SH-SY5Y (cell line): Measurements from ENCODE around the gene MCOLN2.

Experiments used
- GATA2 ChIP-seq: IDR thresholded peaks from 2 replicates; pipeline ENCODE4 v1.6.1; 2011; ENCODE audit warnings: mild to moderate bottlenecking, low read depth, low read length
- GATA3 ChIP-seq: IDR thresholded peaks from 2 replicates; pipeline ENCODE4 v1.6.1; 2011; ENCODE audit warnings: low read depth, mild to moderate bottlenecking, low read length, moderate library complexity

MCOLN2 gene

GRCh38 chr1:84936116-84936810 lies 60.6 kb downstream of the MCOLN2 start:
- TF ChIP-seq GATA2 (no peak), GATA3 (no peak)

GRCh38 chr1:84933011-84933611 lies 63.8 kb downstream of the MCOLN2 start:
- TF ChIP-seq GATA2 (no peak), GATA3 (no peak)

GRCh38 chr1:84930831-84931230 lies 66.1 kb downstream of the MCOLN2 start:
- TF ChIP-seq GATA2 (no peak), GATA3 (no peak)

GRCh38 chr1:84930329-84930728 lies 66.6 kb downstream of the MCOLN2 start:
- TF ChIP-seq GATA2, result no peak
- no peak for TF ChIP-seq GATA3

DNA sequence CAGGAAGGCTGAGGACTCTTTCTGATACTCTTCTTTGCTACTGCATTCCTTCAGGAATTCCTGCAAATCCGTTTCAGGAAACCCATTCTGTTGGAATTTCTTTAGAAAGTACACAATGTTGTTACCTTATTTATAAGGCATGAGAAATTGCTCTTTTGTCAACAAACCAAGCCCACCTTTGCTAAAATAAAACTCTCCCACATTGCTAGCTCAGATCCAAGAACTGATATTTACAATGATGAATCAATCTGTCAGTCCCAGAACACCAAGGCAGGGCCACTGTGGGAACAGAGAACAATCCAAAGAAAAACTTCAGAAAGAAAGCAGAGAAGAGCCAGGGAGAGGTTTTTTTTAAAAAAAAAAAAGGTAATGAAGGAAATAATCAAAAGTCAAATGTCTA lies 67.3 kb downstream of the MCOLN2 start:
- TF ChIP-seq GATA2, result no peak
- no peak for TF ChIP-seq GATA3

- no peak for TF ChIP-seq GATA3
- TF ChIP-seq GATA2, result no peak
These were observed 67.9 kb downstream of the MCOLN2 start for GRCh38 chr1:84928979-84929378.

- TF ChIP-seq GATA3, result no peak
- TF ChIP-seq GATA2, result no peak
These were observed 73.6 kb downstream of the MCOLN2 start for GRCh38 chr1:84923317-84923716.

- TF ChIP-seq GATA3 (no peak), GATA2 (no peak)
These were observed 76.8 kb downstream of the MCOLN2 start for GRCh38 chr1:84920159-84920558.

DNA sequence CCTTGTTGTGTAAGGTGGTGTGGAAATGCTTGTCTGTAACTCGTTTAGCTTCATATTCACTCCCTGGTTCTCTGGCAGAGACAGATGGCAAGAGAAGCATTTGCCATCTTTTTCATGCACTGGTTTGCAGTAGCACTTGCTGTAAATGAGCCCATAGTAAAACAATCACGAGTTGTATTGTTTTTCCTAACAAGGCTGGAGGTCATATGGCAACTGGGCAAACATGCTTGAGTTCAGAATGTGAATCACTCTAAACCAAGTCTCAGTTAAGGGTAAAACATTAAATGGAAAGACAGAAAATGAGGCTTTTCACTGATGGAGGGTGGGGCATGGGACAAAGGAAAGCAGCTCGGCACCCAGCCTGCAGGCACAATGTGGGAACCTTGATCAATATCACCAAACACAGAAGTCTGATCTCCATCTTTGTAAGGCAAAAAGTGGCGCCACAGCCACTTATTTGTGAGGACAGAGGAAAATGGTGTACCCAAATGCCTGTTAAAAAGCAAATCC lies 77.4 kb downstream of the MCOLN2 start:
- TF ChIP-seq GATA3, result no peak
- TF ChIP-seq GATA2, result no peak

DNA sequence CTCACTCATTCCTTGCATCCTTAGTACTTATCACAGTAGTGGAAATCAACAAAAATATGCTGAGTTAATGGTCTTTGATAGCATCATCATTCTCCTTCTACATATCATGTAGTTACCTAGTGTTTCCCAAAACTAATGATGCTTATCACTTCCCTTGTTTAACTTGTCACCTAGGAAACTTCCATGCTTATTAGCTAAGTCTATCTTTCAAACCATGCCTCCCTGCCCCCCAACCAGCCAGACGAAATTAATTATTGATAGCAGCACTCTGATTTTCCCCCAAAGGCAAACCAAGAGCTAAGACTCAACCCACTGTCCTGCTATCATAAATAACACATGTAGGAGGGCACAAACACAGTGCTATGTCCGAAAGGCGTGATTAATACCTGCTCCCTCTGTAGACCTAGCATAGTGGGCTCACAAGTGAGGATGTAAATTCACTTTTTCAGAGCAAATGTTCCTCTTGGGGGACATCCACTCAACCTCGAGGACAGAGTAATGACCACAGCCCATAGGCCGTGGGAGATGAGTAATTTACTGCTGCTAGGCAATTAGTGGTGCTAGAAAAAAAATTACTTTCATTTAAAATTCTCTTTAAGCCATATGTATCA lies 78.1 kb downstream of the MCOLN2 start:
- TF ChIP-seq GATA2 (no peak), GATA3 (no peak)

- no peak for TF ChIP-seq GATA3
- no peak for TF ChIP-seq GATA2
These were observed 80.0 kb downstream of the MCOLN2 start for GRCh38 chr1:84916897-84917296.

GRCh38 chr1:84913555-84913892 lies 83.4 kb downstream of the MCOLN2 start:
- no peak for TF ChIP-seq GATA2
- no peak for TF ChIP-seq GATA3

GRCh38 chr1:84912726-84913554 lies 84.0 kb downstream of the MCOLN2 start:
- no peak for TF ChIP-seq GATA2
- TF ChIP-seq GATA3, result no peak

DNA sequence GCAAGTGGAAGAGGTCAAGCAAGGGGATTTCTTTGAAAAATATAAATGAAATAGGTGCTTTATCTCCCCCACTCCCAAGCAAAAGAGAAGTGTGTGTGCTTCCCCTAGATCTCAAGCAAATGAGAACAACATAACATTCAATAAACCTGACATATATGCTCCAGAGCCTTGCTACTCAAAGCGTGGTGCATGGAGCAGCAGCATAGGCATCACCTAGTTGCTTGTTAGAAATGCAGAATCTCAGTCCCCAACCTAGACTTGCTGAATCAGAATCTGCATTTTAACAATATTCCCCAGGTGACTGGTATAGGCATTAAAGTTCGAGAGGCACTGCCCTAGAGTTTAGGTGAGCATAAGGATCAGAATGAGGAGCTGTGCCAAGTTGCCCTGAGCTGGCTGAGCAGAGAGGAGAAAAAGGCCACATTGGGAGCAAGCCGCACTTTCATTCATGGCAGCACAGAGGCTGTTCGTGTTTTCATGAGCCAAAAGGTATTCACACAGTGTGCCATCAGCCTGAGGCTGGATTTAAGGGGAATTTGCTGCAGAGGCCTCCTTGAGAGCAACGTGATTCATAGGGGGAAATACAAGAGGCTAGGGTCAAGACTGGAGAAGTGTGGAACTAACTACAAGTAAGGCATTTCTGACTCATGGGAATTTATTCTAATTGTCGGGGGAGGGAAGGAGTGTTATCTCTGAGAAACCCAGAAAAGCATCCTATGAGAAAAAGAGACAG lies 89.7 kb downstream of the MCOLN2 start:
- TF ChIP-seq GATA2 (no peak), GATA3 (no peak)

DNA sequence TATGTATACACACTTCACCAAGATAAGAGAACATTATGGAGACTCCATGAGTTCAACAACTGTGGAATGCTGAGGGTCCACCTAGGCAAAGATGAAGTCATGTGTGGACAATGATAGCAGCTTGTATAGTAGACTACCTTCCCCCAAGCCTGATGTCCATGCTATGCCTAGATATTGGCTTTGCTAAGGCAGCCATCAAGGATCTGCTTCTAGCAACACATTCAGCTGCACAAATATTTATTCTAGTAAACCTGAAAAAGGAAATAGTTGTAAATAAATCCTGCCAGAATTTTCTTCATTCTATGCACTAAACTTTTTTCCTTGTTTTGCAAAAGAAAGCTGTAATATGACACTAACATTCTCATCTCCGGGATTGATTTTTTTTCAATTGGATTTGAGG lies 96.9 kb downstream of the MCOLN2 start:
- TF ChIP-seq GATA2, result no peak
- no peak for TF ChIP-seq GATA3
